Activated CD8-positive, alpha-beta T cell treated with anti-CD3 and anti-CD28 coated beads, Interleukin-2, amount 10 ng/mL, durations not matched to agents 7 days and 5 days (primary cell): Measurements from ENCODE around the gene SLBP. TPM values are rescaled to one million over a fixed set of nuclear protein-coding genes. Genes with fewer than 3 reads are reported as not detected.

Experiments
- ATAC-seq: fragments of 150-1000 bp; cut with Tn5 transposase; one replicate; pipeline ENCODE4 v1.10.0; 2021; ENCODE audit warnings: moderate library complexity
- CTCF ChIA-PET: fragments of 350-600 bp; sonication (Branson Sonifier 250); formaldehyde crosslinking; loops from one replicate; lab custom pipeline; 2021; ENCODE audit warnings: antibody characterized with exemption; lab: Charles Lee
- POLR2A ChIA-PET: fragments of 350-600 bp; sonication (Branson Sonifier 250); formaldehyde crosslinking; loops from one replicate; lab custom pipeline; 2021; ENCODE audit warnings: antibody characterized with exemption; lab: Charles Lee
- DNase-seq: peaks from one replicate; pipeline ENCODE4 v3.0.0-alpha.2; 2020
- H3K27ac Mint-ChIP-seq: one replicate; pipeline ENCODE4 v1.8.0; 2021; ENCODE audit warnings: mild to moderate bottlenecking, mixed read lengths
- H3K27me3 Mint-ChIP-seq: one replicate; pipeline ENCODE4 v1.8.0; 2021; ENCODE audit warnings: low read depth, mixed read lengths
- H3K36me3 Mint-ChIP-seq: one replicate; pipeline ENCODE4 v1.8.0; 2021; ENCODE audit warnings: low read depth, mixed read lengths
- H3K4me1 Mint-ChIP-seq: one replicate; pipeline ENCODE4 v1.8.0; 2021; ENCODE audit warnings: low read depth, mixed read lengths
- H3K4me3 Mint-ChIP-seq: one replicate; pipeline ENCODE4 v1.8.0; 2021; ENCODE audit warnings: mild to moderate bottlenecking, mixed read lengths
- H3K9me3 Mint-ChIP-seq: one replicate; pipeline ENCODE4 v1.8.0; 2022; ENCODE audit warnings: mixed read lengths; ENCODE audit not compliant: insufficient read depth
- total RNA-seq, 2 experiments: library from RNA; stranded (reverse); gene quantifications; one replicate each; pipeline ENCODE4 v1.2.3, GENCODE V29; 2021

The SLBP gene
- total RNA-seq, 2 experiments from 2014 or later: 132 to 136 TPM

DNA sequence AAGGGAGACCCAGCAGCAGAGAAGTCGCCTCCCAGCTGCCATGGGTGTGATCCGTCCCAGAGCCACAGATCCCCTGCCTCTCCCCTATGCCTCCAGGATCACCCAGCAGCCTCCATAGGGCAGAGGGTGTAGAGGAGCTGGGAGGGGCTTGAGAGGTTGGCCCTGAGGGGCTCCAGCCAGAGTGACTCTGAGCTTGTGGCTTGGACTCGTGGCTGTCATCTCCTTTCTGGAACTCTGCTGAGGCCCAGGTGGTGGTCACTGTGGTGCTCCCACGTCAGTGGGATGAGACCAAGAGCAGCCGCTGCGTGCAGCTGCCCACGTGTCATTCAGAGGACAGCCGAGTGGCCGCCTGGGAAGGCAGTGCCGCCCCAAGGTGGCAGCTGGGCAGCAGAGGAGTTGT lies 13.4 kb upstream of the SLBP start:
- no peaks in the 10 kb centered on the region for H3K27me3 Mint-ChIP-seq
- ATAC-seq: no peak
- CTCF ChIA-PET: interaction anchor here (1.0 to 12.6 kb wide), 5 partner anchors 12 to 32 kb away, joined by 3 to 227 read pairs (median 6); no protein-coding TSS in a partner anchor
- H3K4me3 Mint-ChIP-seq: peak overlapping the region; percentile 22
- H3K36me3 Mint-ChIP-seq: peaks cover 76% of the 10 kb centered on the region
- H3K9me3 Mint-ChIP-seq: no peaks in the 10 kb centered on the region
- POLR2A ChIA-PET: interaction anchor here (1.4 to 2.6 kb wide), 2 partner anchors 13 to 34 kb away, joined by 3 to 18 read pairs; partner anchors contain the start of gene SLBP
- peak overlapping the region; percentile 60 for H3K27ac Mint-ChIP-seq
- DNase-seq: no peak
- H3K4me1 Mint-ChIP-seq: peaks cover 59% of the 10 kb centered on the region

DNA sequence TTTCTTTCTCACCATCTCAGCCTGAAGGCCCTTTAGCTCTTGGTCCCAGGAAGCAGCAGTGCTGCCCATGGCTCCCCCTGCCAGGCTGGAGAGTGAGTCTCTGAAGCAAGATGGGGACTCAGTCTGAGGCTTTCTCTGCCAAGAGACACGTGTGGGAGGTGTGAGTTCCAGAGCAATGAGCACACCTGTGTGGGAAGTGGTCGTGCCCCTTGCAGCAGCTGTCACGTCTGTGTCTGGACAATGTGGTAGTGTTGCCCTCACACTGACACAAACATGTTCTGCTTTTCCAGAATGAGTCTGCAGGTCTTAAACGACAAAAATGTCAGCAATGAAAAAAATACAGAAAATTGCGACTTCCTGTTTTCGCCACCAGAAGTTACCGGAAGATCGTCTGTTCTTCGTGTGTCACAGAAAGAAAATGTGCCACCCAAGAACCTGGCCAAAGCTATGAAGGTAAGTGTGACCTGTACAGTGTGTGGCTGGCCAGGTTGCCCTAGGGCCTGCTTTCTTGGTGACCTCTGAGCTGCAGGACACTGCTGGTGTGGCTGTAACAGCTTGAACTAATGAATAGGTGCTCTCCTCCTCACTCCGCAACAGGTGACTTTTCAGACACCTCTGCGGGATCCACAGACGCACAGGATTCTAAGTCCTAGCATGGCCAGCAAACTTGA lies 11.1 kb upstream of the SLBP start:
- CTCF ChIA-PET: interaction anchor here (0.7 to 12.6 kb wide), 9 partner anchors 11 to 183 kb away, joined by 3 to 227 read pairs (median 5); partner anchors contain the start of gene SLBP
- POLR2A ChIA-PET: interaction anchor here (0.7 to 4.6 kb wide), 6 partner anchors 10 to 1091 kb away, joined by 3 to 112 read pairs (median 6); partner anchors contain the start of gene SLBP
- Mint-ChIP-seq H3K27ac (peak overlapping the region; percentile 98), H3K36me3 (peaks cover 63% of the 10 kb centered on the region), H3K4me3 (peak overlapping the region; percentile 98), H3K27me3 (no peaks in the 10 kb centered on the region), H3K4me1 (peaks cover 61% of the 10 kb centered on the region), H3K9me3 (no peaks in the 10 kb centered on the region)
- peak; percentile 59 for DNase-seq
- no peak for ATAC-seq

DNA sequence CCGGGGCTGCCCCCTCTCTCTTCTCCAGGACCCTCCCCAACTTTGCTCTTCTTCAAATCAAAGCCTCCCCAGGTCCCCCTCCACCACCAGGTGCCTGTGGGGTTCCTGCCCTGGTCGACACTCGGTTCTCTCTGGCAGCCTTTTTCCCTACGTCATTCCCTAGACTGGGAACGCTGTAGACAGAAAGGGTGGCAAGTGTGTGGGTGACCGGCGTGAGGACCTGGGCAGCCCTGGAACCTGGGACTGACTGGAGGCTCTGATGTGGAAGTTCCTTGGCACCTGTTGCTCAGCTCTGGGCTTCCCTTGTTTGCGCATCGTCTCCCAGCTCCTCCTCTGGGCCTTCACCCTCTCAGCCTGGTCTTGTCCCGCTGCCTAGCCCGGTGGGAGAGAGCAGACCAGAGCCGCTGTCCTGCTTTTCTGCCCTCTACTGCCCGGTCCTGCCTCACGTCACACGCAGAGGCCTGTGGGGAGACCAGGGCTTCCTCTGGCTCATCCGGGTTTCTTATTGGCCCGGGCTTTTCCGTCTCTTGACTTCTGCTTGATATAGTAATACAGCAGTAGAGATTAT lies 10.5 kb upstream of the SLBP start:
- H3K36me3 Mint-ChIP-seq: peaks cover 62% of the 10 kb centered on the region
- H3K27me3 Mint-ChIP-seq: no peaks in the 10 kb centered on the region
- DNase-seq (peak; percentile 42), ATAC-seq (no peak)
- CTCF ChIA-PET: interaction anchor here (0.7 to 12.6 kb wide), 5 partner anchors 11 to 86 kb away, joined by 3 to 227 read pairs (median 8); partner anchors contain the start of gene SLBP
- POLR2A ChIA-PET: interaction anchor here (0.7 to 4.6 kb wide), 6 partner anchors 10 to 1092 kb away, joined by 3 to 112 read pairs (median 5); partner anchors contain the start of genes LETM1 and SLBP
- peak overlapping the region; percentile 98 for H3K27ac Mint-ChIP-seq
- H3K9me3 Mint-ChIP-seq: no peaks in the 10 kb centered on the region
- peak overlapping the region; percentile 98 for H3K4me3 Mint-ChIP-seq
- peaks cover 57% of the 10 kb centered on the region for H3K4me1 Mint-ChIP-seq

DNA sequence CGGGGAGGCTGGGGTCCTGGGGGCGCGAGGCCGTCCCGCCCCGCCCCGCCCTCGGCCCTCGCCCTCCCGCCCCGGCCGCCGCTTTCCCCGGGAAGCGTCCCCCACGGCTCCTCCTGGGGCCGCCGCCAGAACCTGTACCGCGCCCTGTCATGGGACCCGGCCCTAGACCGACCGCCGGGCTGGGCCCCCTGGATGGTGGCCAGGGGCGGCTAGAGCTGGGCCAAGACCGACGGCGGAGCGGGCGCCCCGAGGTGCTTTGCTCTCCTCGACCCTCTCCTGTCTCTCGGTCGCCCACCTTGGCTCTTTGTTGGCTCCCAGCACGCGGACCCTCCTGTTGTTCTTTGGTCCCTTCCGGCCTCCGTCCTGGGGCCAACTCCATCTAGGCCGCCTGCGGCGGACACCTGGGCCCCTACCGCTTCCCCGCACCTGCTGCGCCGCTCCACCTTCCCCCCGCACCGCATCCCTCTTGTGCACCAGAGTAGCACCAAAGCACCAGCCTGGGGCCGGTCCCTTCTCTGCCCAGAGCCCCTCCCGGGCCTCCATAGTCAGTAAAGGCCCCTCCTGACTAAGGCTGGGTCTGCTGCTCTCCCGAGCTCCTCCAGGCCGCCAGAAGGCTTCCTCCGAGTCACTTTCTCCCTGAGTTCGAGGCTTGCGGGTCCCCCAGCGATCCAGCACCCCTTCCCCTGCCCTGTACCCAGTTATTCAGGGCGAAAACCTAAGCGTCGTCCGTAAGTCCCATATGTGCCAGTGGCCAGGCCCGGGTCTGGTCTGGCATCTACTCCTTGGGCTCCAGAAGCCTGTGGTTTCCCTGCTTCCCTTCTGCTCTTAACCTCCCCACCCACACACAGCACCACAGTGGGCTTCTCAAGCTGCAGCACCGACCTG lies 9.8 kb upstream of the SLBP start:
- Mint-ChIP-seq H3K4me3 (peak overlapping the region; percentile 98), H3K4me1 (peaks cover 53% of the 10 kb centered on the region), H3K9me3 (no peaks in the 10 kb centered on the region), H3K27me3 (no peaks in the 10 kb centered on the region), H3K36me3 (peaks cover 55% of the 10 kb centered on the region), H3K27ac (peak overlapping the region; percentile 98)
- POLR2A ChIA-PET: interaction anchor here (0.7 to 4.6 kb wide), 10 partner anchors 9 to 361 kb away, joined by 3 to 112 read pairs (median 5); partner anchors contain the start of genes LETM1, NELFA, NSD2 and SLBP
- CTCF ChIA-PET: interaction anchor here (1.0 to 12.6 kb wide), 5 partner anchors 8 to 86 kb away, joined by 3 to 227 read pairs (median 8); partner anchors contain the start of gene SLBP
- no peak for ATAC-seq
- DNase-seq: no peak

DNA sequence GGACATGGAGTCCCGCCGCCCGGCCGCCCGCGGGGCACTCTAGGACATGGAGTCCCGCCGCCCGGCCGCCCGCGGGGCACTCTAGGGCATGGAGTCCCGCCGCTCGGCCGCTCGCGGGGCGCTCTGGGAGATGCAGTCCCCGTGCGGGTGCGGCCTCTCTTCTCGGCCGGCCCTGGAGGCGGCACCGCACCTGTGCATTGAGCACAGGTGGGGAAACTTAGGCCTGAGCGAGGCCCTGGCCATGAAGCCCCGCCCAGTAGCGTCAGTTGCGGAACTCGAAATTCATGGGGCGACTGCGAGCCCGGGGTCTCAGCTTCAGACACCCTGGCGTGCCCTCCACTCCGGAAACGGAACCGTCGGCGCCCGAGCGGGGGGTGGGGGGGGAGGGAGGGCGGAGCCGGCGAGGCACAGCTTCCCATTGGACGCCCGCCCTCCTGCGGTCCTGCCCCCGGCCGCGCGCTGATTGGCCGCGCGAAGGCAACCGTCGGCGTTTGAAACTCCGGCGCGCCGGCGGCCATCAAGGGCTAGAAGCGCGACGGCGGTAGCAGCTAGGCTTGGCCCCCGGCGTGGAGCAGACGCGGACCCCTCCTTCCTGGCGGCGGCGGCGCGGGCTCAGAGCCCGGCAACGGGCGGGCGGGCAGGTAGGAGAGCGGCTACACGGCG lies 9.0 kb upstream of the SLBP start, which contains the start of the genes TACC3 and TMEM129:
Gene TACC3 (plus strand): TSS at position 519 of the 663 bp plus-strand sequence. CDS start 1,901 bp downstream, outside the sequence.
Gene TMEM129 (minus strand): TSS at position 321 of the 663 bp plus-strand sequence. CDS start 486 bp downstream, outside the sequence.
- Mint-ChIP-seq H3K36me3 (peaks cover 50% of the 10 kb centered on the region), H3K4me1 (peaks cover 53% of the 10 kb centered on the region), H3K4me3 (peak within 1 kb of the TSS; percentile 98), H3K27ac (peak within 1 kb of the TSS; percentile 98), H3K9me3 (no peaks in the 10 kb centered on the region), H3K27me3 (no peaks in the 10 kb centered on the region)
- DNase-seq: peak; percentile 97
- ATAC-seq: peak; percentile 85
- POLR2A ChIA-PET: interaction anchor here (0.7 to 4.6 kb wide), 11 partner anchors 8 to 287 kb away, joined by 3 to 112 read pairs (median 4); partner anchors contain the start of genes NELFA, NSD2 and SLBP
- CTCF ChIA-PET: interaction anchor here (1.4 to 12.6 kb wide), 5 partner anchors 9 to 28 kb away, joined by 3 to 227 read pairs (median 8); partner anchors contain the start of gene SLBP

DNA sequence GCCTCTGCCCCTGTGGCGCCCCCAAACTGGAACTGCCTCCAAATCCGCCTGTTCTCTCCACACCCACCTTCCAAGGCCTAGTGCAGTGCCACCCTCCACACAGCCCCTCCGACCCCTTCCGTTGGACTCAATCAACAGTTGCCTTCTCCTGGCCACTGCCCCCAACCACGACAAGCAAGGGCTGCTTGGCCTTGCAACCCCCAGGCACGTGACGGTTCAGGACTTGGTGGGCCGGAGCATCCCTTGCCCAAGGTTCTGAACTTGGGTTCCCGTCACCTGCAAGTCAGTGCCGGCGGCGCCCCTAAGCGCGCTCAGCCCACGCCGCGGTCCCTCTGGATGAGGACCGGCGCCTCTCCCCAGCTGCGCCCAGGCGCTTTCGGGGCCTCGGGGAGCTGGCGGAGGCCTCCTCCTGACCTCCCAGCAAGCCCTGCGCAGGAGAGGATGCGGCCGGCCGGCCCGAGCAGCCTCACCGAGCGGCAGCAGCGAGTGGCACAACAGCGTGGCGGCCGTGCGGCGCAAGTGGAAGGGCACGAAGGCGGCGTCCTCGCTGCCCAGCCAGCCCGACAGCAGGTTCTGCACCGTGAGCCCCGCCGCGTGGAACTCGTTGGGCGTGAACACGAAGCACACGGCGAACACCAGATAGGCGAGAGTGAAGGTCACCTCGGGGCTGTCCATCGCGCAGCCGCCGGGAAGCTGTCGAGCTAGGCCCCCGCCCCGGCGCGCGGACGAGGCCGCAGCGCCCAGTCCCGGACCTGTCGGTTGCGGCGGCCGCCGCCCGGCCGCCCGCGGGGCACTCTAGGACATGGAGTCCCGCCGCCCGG lies 8.3 kb upstream of the SLBP start:
- POLR2A ChIA-PET: interaction anchor here (0.7 to 4.6 kb wide), 11 partner anchors 8 to 288 kb away, joined by 3 to 112 read pairs (median 4); partner anchors contain the start of genes NELFA, NSD2 and SLBP
- no peaks in the 10 kb centered on the region for H3K27me3 Mint-ChIP-seq
- H3K36me3 Mint-ChIP-seq: peaks cover 51% of the 10 kb centered on the region
- peaks cover 57% of the 10 kb centered on the region for H3K4me1 Mint-ChIP-seq
- H3K9me3 Mint-ChIP-seq: no peaks in the 10 kb centered on the region
- peak; percentile 68 for DNase-seq
- H3K4me3 Mint-ChIP-seq: peak overlapping the region; percentile 87
- peak; percentile 29 for ATAC-seq
- CTCF ChIA-PET: interaction anchor here (1.4 to 12.6 kb wide), 5 partner anchors 8 to 27 kb away, joined by 3 to 227 read pairs (median 8); partner anchors contain the start of gene SLBP
- peak overlapping the region; percentile 94 for H3K27ac Mint-ChIP-seq

DNA sequence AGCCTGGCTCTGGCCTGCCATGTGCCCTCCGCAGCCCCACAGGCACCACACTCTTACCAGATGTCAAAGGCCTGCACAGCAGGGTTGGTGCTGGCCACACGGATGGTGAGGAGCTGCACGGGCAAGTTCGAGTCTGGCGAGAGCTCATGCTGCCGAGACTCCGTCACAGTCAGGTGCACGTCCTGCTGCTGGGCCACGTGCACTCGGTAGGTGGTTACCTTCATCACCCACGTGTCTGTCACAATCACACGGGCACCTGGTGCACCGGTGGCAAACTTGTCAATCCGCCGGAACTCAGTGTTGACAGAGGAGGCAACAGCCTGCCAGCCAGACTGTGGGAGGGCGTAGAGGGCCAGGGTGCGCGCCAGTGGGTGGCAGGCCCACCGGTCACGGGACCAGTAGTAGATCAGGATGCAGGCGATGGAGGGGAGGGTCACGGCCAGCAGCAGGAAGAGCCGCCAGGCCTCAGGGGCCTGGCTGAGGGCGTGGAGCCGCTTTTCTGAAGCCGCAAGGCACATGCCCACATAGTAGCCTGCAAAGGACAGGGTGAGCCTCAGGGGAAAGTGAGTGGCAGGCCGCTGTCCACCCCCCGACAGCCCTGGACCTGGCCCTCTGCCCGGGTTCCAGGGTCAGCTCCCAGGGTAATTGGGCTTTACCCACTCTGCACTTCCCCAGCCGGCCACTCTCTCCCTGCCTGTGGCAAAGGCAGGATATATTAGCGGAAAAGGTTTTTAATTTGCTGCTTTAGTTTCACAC lies 6.2 kb upstream of the SLBP start:
- ChIA-PET CTCF (interaction anchor here (1.4 to 1.5 kb wide), 2 partner anchors 8 to 25 kb away, joined by 3 to 4 read pairs; no protein-coding TSS in a partner anchor), POLR2A (no interaction called here)
- DNase-seq (no peak), ATAC-seq (no peak)
- no peaks in the 10 kb centered on the region for H3K9me3 Mint-ChIP-seq
- H3K4me1 Mint-ChIP-seq: peaks cover 59% of the 10 kb centered on the region
- peak overlapping the region; percentile 74 for H3K27ac Mint-ChIP-seq
- no peak overlapping the region for H3K4me3 Mint-ChIP-seq
- H3K36me3 Mint-ChIP-seq: peaks cover 50% of the 10 kb centered on the region
- no peaks in the 10 kb centered on the region for H3K27me3 Mint-ChIP-seq

DNA sequence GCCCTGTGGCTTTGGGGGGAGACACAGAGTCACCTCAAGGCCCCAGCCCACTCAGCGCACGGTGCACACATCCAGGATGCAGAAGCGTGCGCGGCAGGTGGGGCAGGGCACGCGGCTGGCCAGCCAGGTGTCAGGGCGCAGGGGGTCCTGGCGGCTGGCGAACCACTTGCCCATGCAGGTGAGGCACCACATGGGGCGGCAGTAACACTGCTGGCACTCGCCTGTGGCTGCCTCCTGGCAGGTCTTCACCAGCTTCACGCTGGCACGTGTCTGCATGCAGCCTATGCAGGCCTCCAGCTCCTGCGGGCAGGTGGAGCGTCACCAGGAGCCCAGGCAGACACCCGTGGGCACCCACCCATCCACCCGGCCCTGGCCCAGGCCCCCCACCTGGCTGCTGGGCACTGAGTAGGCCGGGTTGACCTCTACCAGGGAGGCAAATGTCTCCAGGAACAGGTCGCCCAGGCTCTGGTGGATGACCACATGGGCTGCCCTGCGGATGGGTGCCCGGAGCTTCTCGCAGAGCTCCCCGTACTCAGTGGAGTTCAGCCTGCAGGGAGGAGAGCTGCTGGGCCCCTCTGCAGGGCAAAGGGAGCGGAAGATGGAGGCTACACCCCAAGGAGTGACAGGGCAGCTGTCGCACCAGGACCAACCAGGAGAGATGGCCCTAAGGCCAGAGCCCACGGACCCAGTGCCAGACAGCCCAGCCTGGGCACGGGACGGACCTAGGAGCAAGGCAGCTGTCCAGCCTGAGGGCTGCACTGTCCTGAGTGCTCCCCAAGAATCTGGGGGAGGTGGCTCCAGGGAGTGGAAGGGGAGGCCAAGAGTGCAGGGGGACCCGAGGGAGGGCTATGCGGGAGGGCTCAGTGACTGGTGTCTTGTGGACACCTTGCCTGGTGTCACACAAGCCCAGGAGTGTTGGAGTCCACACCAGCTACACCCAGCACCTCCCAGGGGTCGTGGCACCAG lies 5.3 kb upstream of the SLBP start:
- Mint-ChIP-seq H3K4me1 (peaks cover 55% of the 10 kb centered on the region), H3K36me3 (peaks cover 46% of the 10 kb centered on the region), H3K27me3 (no peaks in the 10 kb centered on the region), H3K27ac (no peak overlapping the region), H3K9me3 (no peaks in the 10 kb centered on the region), H3K4me3 (no peak overlapping the region)
- DNase-seq (no peak), ATAC-seq (no peak)
- POLR2A ChIA-PET: no interaction called here
- CTCF ChIA-PET: interaction anchor here (1.4 to 1.5 kb wide), 2 partner anchors 9 to 24 kb away, joined by 3 to 4 read pairs; no protein-coding TSS in a partner anchor
